RWPE1 (cell line): ENCODE results near the gene IGLL5.

Experiments
- CTCF ChIA-PET: fragments of 350-600 bp; sonication (Branson Sonifier 250); formaldehyde crosslinking; extraction: SDS; loops from one replicate; lab custom pipeline; 2021; lab: Yijun Ruan, JAX
- POLR2A ChIA-PET: fragments of 400-600 bp; formaldehyde crosslinking; extraction: SDS; loops from one replicate; lab custom pipeline; 2020; ENCODE audit warnings: antibody characterized with exemption; ENCODE audit not compliant: low non-redundant PET; lab: Yijun Ruan, JAX
- DNase-seq: peaks from one replicate; pipeline ENCODE4 v3.0.0; 2012; ENCODE audit warnings: low spot score
- H3K27ac ChIP-seq: fragments of 450-650 bp; 2 replicates; pipeline ENCODE4 v1.5.1; 2017
- TF ChIP-seq, protein P1 (sequence below): fragments of 450-650 bp; conservative IDR thresholded peaks from 2 replicates; pipeline ENCODE4 v1.5.1; 2017; ENCODE audit warnings: low read depth, mild to moderate bottlenecking

The IGLL5 gene

DNA sequence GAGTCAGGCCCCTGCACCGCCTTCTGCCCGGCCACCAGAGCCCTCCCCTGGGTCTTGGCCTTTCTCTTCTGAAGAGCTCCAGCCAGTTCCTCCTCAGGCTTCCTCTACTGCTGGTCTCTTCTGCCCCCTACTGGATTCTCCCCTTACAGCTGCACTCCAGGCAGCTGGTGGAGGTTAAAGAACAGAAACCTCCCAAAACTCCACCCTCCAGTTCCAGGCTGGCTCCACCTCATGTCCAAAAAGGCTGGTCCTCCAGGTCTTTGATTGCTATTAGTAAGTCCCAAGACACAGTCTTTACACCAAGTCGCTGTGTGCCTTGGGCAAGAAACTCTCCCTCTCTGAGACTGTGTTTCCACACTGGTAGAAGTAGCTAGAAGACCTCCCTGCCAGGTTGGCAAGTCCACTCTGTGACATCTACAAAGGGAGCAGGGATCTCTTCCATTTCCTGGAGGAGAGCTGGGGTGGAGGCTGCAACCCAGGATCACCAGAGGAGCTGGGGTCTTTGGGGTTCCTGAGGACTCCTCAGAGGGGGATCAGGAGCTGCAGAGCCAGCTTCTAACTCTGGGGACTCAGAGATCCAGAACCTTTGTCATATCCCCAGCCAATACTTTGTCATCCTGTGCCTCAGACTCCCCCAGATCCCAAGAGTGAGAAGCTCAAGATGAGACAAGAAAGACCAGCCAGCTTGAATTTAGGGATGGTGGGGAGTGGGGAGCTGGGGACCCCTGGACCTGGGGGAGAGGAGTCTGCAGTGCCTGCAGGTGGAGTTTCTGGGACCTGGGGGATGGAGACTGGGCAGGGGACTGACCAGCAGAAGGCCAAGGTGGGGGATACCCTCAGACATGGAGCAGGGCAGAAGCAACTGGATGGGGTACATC is 3.4 kb upstream of the IGLL5 start:
- DNase-seq: peak; percentile 19
- TF ChIP-seq, protein P1, sequence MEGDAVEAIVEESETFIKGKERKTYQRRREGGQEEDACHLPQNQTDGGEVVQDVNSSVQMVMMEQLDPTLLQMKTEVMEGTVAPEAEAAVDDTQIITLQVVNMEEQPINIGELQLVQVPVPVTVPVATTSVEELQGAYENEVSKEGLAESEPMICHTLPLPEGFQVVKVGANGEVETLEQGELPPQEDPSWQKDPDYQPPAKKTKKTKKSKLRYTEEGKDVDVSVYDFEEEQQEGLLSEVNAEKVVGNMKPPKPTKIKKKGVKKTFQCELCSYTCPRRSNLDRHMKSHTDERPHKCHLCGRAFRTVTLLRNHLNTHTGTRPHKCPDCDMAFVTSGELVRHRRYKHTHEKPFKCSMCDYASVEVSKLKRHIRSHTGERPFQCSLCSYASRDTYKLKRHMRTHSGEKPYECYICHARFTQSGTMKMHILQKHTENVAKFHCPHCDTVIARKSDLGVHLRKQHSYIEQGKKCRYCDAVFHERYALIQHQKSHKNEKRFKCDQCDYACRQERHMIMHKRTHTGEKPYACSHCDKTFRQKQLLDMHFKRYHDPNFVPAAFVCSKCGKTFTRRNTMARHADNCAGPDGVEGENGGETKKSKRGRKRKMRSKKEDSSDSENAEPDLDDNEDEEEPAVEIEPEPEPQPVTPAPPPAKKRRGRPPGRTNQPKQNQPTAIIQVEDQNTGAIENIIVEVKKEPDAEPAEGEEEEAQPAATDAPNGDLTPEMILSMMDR: 0 out of 2 replicates have a peak, but pooled peaks have one; percentile 13
- no peak overlapping the region for H3K27ac ChIP-seq
- CTCF ChIA-PET: interaction anchor here (1.1 to 1.4 kb wide), 2 partner anchors 37 to 130 kb away, joined by 3 read pairs; no protein-coding TSS in a partner anchor
- POLR2A ChIA-PET: no interaction called here

DNA sequence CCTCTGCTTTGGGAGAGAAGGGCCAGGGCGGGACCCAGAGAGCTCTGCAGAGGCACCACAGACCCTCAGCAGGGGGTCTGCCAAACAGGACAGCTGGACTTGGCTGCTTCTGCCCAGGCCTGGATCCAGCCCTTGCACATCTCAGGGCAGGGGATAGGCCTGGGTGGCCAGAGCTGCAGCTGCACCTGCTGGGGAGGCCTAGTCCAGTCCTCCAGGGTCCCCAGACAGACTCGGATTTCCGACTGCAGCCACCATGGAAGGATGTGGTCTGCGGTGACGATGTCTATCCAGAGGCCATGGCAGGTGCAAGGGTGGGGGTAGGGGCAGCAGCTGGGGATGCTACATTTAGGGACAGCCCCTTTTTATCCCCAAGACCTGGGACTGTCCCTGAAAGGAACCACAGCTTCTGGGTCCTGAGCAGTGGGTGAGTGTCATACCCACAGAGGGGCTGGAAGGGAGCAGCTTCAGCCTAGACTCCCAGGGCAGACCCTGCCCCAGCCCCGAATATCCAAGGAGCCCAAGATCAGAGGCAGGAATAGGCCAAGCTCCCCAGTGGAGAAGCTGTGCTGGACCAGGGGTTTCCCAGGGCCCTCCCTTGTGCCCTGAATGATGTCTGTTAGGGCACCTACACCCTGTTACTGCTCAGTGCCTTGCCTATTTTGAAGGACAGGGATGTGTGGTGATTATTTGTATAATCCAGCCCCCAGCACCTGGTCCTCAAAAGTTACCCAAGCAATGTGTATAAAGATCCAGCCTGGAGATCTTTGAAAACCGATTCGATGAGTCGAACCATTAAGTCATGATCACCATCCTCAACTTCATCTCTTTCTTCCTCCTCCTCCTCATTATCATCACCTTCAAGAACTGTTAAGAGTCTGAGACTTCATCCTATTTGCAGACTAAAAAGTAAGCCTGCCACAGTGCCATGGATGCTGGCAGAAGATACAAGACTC is 2.5 kb upstream of the IGLL5 start:
- TF ChIP-seq, protein P1: no peak
- no peak overlapping the region for H3K27ac ChIP-seq
- no peak for DNase-seq
- ChIA-PET POLR2A (no interaction called here), CTCF (interaction anchor here (1.4 kb wide), 1 partner anchor 38 kb away, joined by 3 read pairs; no protein-coding TSS in a partner anchor)

DNA sequence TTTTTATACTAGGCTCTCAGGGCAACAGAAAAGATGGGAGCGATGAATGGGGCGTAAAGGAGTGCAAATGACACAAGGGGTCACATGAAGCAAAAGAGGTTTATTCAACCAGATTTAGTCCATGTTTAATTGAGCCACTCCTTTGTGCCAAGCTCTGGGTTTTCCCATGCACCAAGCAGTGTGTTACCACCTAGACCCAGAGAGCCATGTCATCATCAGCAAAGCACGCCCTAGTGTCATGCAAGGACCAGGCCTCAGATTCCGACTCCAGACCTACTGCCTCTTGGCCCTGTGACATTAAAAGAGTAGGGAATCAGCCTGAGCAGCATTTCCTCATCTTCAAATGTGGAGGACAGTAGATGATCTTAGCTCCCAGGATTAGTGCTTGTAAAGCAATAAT is 1.1 kb upstream of the IGLL5 start:
- no peak for DNase-seq
- no peak overlapping the region for H3K27ac ChIP-seq
- CTCF ChIA-PET: no interaction called here
- TF ChIP-seq, protein P1: no peak
- POLR2A ChIA-PET: no interaction called here

DNA sequence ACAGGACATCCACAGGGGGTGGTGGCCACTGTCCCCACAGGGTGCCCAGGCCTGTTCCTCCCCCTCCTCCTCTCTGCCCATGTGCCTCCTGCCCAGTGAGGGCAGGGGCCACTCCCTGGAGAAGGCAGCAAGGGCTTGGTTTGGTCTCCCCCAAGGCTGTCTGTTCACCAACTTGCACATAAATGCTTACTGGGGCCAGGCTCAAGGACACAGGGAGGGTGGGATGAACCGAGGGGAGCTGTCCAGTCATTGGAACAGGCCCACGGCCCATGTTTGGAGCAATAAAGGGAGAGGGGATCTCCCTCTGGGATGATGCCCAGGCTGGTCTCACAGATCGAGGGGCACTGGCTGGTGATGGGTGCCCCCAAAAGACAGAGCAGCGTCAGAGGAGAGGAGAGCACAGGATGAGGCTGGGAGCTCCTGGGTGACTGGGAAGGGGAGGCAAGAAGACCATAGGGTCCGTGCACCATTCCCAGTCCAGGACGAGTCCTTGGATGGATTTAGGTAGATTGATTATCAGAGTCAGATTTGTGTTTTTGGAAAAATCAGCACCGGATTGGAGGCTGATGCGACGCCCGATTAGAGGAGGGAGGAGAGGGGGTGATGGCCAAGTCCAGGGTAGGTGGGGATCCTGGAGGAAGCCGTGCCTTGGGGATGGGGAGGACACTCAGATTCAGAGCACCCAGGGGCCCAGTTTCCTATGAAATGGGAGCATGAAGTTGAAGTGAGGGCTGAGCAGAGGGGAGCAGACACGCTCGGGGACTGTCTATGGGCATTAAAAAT is 1.1 kb downstream of the IGLL5 start:
- CTCF ChIA-PET: interaction anchor here (0.6 kb wide), 1 partner anchor 301 kb away, joined by 5 read pairs; no protein-coding TSS in a partner anchor
- no peak for DNase-seq
- POLR2A ChIA-PET: no interaction called here
- TF ChIP-seq, protein P1: no peak
- H3K27ac ChIP-seq: no peak overlapping the region

DNA sequence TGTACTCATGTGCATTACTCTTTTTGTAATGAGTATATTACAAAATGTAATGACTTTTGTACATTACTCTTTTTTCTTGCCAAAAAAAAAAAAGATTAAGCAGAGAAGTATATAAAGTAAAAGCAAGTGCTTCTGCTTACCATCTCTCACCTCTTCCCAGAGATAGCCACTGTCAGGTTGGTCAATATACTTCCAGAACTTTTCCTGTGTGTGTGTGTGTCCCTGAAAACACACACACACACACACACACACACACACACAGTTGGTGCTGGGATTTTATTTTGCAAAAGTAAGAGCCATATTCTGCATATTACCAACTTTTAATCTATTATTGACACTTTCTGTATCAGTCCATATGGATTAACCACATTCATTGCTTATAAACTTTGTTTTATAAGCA is 2.5 kb downstream of the IGLL5 start:
- H3K27ac ChIP-seq: no peak overlapping the region
- POLR2A ChIA-PET: no interaction called here
- TF ChIP-seq, protein P1: no peak
- CTCF ChIA-PET: no interaction called here
- DNase-seq: no peak
